Mammary epithelial cell (primary cell): ENCODE data around the gene SLC4A8.

Source experiments
- EZH2 ChIP-seq: IDR thresholded peaks from 2 replicates; pipeline ENCODE4 v1.6.1; 2012; ENCODE audit warnings: low read length, inconsistent platforms, borderline replicate concordance
- TF ChIP-seq, protein P1 (sequence below), 2 donors: IDR thresholded peaks in 1 of 2; conservative IDR thresholded peaks in 1 of 2; 2 replicates each; pipeline ENCODE4 v1.5.1; 2011 to 2012; ENCODE audit warnings: inconsistent platforms in 2 of 2, low read length in 2 of 2, mild to moderate bottlenecking in 2 of 2, control low read depth in 1 of 2, low read depth in 1 of 2; ENCODE audit not compliant: insufficient read depth in 1 of 2; ENCODE audit errors: extremely low read depth in 1 of 2

DNA sequence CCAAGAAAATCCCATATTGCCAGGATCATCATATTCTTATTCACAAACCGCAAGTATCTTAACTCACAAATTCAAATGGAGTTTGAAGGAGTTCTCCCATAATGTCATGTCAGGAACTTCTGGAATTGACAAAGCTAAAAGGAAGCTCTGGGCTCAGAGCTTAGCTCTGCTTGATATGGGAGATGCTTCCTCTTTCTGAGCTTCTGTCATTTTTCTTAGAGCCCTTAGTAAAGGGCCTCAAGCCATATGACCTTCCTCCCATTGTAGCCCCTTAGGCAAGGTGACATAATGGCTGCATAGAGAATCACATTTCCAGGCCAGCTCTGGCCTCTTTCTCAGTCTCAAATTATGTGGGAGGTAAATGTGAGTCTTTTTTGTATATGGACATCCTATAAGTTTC, 40.9 kb downstream of the SLC4A8 start:
- TF ChIP-seq, protein P1, sequence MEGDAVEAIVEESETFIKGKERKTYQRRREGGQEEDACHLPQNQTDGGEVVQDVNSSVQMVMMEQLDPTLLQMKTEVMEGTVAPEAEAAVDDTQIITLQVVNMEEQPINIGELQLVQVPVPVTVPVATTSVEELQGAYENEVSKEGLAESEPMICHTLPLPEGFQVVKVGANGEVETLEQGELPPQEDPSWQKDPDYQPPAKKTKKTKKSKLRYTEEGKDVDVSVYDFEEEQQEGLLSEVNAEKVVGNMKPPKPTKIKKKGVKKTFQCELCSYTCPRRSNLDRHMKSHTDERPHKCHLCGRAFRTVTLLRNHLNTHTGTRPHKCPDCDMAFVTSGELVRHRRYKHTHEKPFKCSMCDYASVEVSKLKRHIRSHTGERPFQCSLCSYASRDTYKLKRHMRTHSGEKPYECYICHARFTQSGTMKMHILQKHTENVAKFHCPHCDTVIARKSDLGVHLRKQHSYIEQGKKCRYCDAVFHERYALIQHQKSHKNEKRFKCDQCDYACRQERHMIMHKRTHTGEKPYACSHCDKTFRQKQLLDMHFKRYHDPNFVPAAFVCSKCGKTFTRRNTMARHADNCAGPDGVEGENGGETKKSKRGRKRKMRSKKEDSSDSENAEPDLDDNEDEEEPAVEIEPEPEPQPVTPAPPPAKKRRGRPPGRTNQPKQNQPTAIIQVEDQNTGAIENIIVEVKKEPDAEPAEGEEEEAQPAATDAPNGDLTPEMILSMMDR (conservative IDR thresholded peaks at IDR 0.05 in 1 of 2, IDR thresholded peaks at IDR 0.05 in 1 of 2; ENCODE audit: extremely low read depth in 1 of 2, insufficient read depth in 1 of 2, low read depth in 1 of 2, low read length in 2 of 2): no peak
- no peak for TF ChIP-seq EZH2
